Loucy (cell line): Measurements from ENCODE around the gene BEAN1.

Experiments used
- CTCF ChIP-seq: fragments of 200-600 bp; sonication (generic); conservative IDR thresholded peaks from 2 replicates; pipeline ENCODE4 v1.5.1; 2014; ENCODE audit warnings: mild to moderate bottlenecking, antibody characterized with exemption, low read length
- EZH2phosphoT487 ChIP-seq: fragments of 200-600 bp; IDR thresholded peaks from 2 replicates; pipeline ENCODE4 v1.6.1; 2018; ENCODE audit warnings: antibody characterized with exemption, mild to moderate bottlenecking, moderate library complexity, borderline replicate concordance

- TF ChIP-seq CTCF (no peak), EZH2phosphoT487 (no peak)
These were observed 12.1 kb downstream of the BEAN1 start for GRCh38 chr16:66439051-66439730.
